Measurements from ENCODE around the gene RNASE8. TPM values are rescaled to one million over a fixed set of nuclear protein-coding genes. Genes with fewer than 3 reads are reported as not detected.

Gene RNASE8
- total RNA-seq, 1 donor from 2014 or later, result not detected

DNA sequence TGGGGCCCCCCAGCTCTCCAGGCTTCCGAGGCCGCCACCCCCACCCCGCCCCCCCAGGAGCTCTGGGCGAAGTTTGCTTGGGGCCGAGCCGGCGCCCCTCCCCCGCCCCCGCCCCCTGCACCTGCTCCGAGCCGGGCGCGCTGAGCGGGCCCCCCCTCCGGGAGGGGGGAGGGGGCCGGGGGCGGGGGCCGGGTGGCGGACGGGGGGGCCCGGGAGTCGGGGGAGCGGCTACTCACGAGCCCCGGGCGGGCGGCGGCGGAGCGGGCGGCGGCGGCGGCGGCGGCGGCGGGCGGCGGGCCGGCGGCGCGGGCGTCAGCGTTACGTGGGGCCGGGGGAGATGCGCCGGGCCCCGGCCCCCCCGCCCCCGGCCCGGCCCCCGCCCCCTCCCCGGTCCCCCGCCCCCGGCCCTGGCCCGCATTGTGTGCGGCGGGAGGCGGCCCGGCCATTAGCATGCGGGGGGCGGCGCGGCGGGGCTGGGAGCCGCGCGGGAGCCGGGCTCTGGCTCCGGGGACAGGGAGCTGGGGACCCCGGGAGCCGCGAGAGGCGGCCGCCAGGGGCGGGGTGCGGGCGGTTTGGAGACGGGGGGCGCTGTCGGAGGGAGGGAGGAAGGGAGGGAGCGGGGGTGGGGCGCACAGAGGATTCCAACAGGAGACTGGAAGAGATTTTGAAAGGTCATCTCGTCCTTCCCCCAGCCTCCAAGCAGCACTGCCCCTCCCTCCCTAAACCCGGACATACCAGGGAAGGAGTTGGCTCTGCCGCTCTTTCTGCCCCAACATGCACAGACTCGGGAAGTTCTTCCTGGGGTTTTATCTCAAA is 40.7 kb downstream of the RNASE8 start, which contains the start of gene ZNF219:
ZNF219 (minus strand) TSS at position 580 of the 816 bp plus-strand sequence. CDS start 5,064 bp downstream, outside the sequence.
- Histone ChIP-seq H3K4me3 (ENCODE audit: insufficient read depth, low read depth, low read length) (peak within 1 kb of the TSS; percentile 72), H2AFZ (ENCODE audit: low read depth, low read length) (peak within 1 kb of the TSS; percentile 67), H3K4me1 (ENCODE audit: insufficient read depth, low read length) (peaks cover 19% of the 10 kb centered on the region), H3K27me3 (ENCODE audit: insufficient read depth, low read length) (peaks cover 8% of the 10 kb centered on the region), H3K9me3 (ENCODE audit: insufficient read depth, low read depth, low read length) (no peaks in the 10 kb centered on the region), H4K20me1 (ENCODE audit: insufficient read depth, low read length) (peaks cover 26% of the 10 kb centered on the region), H3K36me3 (ENCODE audit: insufficient read depth, low read length) (no peaks in the 10 kb centered on the region), H3K79me2 (ENCODE audit: insufficient read depth, low read length) (no peaks in the 10 kb centered on the region), H3K4me2 (ENCODE audit: low read length) (peak within 1 kb of the TSS; percentile 96), H3K27ac (ENCODE audit: low read depth, low read length) (no peak within 1 kb of the TSS), H3K9ac (ENCODE audit: low read length) (peak within 1 kb of the TSS; percentile 74)
- DNase-seq (ENCODE audit: low read depth), result peak; percentile 26
- Mint-ChIP-seq H3K27me3 (ENCODE audit: low read depth, unreplicated experiment) (no peaks in the 10 kb centered on the region), H3K9me3 (ENCODE audit: unreplicated experiment) (no peaks in the 10 kb centered on the region), H3K27ac (ENCODE audit: unreplicated experiment) (peak within 1 kb of the TSS; percentile 35), H3K36me3 (ENCODE audit: low read depth, unreplicated experiment) (no peaks in the 10 kb centered on the region), H3K4me1 (ENCODE audit: low read depth, unreplicated experiment) (peaks cover 60% of the 10 kb centered on the region), H3K4me3 (ENCODE audit: unreplicated experiment) (peak within 1 kb of the TSS; percentile 85)
- no peak for TF ChIP-seq EZH2 (IDR thresholded peaks at IDR 0.05; ENCODE audit: insufficient read depth, low read length)
- TF ChIP-seq, protein P1, sequence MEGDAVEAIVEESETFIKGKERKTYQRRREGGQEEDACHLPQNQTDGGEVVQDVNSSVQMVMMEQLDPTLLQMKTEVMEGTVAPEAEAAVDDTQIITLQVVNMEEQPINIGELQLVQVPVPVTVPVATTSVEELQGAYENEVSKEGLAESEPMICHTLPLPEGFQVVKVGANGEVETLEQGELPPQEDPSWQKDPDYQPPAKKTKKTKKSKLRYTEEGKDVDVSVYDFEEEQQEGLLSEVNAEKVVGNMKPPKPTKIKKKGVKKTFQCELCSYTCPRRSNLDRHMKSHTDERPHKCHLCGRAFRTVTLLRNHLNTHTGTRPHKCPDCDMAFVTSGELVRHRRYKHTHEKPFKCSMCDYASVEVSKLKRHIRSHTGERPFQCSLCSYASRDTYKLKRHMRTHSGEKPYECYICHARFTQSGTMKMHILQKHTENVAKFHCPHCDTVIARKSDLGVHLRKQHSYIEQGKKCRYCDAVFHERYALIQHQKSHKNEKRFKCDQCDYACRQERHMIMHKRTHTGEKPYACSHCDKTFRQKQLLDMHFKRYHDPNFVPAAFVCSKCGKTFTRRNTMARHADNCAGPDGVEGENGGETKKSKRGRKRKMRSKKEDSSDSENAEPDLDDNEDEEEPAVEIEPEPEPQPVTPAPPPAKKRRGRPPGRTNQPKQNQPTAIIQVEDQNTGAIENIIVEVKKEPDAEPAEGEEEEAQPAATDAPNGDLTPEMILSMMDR (IDR thresholded peaks at IDR 0.05; ENCODE audit: insufficient read depth, low read depth, low read length), result no peak
- no peak for FAIRE-seq

DNA sequence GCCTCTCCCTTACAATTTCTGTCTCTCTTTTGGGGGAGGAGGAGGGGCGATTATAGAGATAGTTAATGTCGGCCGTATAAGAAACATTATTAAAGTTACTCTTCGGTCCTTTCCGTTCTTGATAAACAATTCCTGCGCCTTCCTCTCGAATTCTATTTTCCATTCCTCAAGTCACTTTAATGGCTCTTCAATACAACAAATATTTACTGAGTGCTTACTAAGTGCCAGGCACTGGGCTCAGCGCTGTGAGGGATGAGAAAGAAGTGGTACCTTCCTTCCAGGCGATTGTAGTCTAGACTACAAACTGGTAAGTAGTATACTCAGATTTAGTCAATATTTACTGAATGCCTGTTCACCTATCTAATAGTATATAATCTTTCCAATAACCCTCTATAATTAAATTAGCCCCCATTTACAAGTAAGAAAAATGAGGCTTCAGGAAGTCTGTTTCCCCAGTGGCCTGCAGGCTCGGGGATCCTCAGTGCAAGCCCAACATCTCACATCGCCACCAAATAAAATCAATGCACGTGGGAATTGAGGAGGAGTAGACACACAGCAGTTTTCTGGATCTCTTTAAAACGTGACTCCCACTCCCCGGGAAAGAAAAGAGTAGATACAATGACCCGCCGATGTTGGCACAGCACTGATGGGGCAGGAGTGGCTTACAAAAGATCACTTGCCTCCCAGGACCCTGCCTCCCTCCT is 41.4 kb downstream of the RNASE8 start:
- Histone ChIP-seq H2AFZ (ENCODE audit: low read depth, low read length) (peak overlapping the region; percentile 67), H3K9ac (ENCODE audit: low read length) (peak overlapping the region; percentile 74), H3K36me3 (ENCODE audit: insufficient read depth, low read length) (no peaks in the 10 kb centered on the region), H3K4me1 (ENCODE audit: insufficient read depth, low read length) (peaks cover 17% of the 10 kb centered on the region), H3K9me3 (ENCODE audit: insufficient read depth, low read depth, low read length) (no peaks in the 10 kb centered on the region), H3K27me3 (ENCODE audit: insufficient read depth, low read length) (peaks cover 8% of the 10 kb centered on the region), H3K4me2 (ENCODE audit: low read length) (peak overlapping the region; percentile 96), H3K79me2 (ENCODE audit: insufficient read depth, low read length) (no peaks in the 10 kb centered on the region), H4K20me1 (ENCODE audit: insufficient read depth, low read length) (peaks cover 19% of the 10 kb centered on the region), H3K4me3 (ENCODE audit: insufficient read depth, low read depth, low read length) (peak overlapping the region; percentile 72), H3K27ac (ENCODE audit: low read depth, low read length) (no peak overlapping the region)
- H3K9me3 Mint-ChIP-seq (ENCODE audit: unreplicated experiment), result no peaks in the 10 kb centered on the region
- TF ChIP-seq, protein P1 (IDR thresholded peaks at IDR 0.05; ENCODE audit: insufficient read depth, low read depth, low read length), result no peak
- TF ChIP-seq EZH2 (IDR thresholded peaks at IDR 0.05; ENCODE audit: insufficient read depth, low read length), result peak; percentile 52
- H3K36me3 Mint-ChIP-seq (ENCODE audit: low read depth, unreplicated experiment), result no peaks in the 10 kb centered on the region
- FAIRE-seq (no peak), DNase-seq (ENCODE audit: low read depth) (no peak)
- H3K27me3 Mint-ChIP-seq (ENCODE audit: low read depth, unreplicated experiment), result no peaks in the 10 kb centered on the region
- peak overlapping the region; percentile 83 for H3K4me3 Mint-ChIP-seq (ENCODE audit: unreplicated experiment)
- peak overlapping the region; percentile 35 for H3K27ac Mint-ChIP-seq (ENCODE audit: unreplicated experiment)
- H3K4me1 Mint-ChIP-seq (ENCODE audit: low read depth, unreplicated experiment), result peaks cover 54% of the 10 kb centered on the region

Data from astrocyte (in vitro differentiated cells and primary cell).